ENCODE results near the gene PIR. TPM values are rescaled to one million over a fixed set of nuclear protein-coding genes. Genes with fewer than 3 reads are reported as not detected.

PIR gene
- total and polyA plus RNA-seq, 7 donors: 4.5 to 22.1 (median 11.6) TPM

DNA sequence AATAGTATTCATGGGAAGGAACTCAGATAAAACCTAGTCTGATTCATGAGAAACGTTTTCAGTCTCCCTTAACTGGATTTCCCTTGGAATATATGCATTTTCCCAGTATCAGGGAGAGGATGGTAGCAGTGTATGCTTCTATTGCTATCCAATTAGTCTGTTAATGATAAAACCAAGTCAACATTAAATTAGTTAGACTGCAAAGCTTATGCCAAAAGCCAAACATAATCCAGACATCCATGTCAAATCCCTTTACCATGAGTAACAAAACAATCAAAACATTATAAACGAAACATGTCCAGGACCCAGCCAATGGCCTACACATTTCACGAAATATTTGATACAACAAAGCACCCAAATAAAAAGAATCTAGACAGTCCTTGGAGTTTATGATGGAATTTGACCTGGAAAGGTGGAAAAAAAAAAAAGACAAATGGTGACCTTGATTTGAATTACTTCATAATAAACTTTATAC is 74.4 kb downstream of the PIR start:
- Histone ChIP-seq H3K36me3 (no peaks in the 10 kb centered on the region), H3K4me1 (no peaks in the 10 kb centered on the region), H3K27ac (no peak overlapping the region), H3K9me3 (no peaks in the 10 kb centered on the region), H3K27me3 (no peaks in the 10 kb centered on the region), H3K4me3 (no peak overlapping the region)
- TF ChIP-seq POLR2AphosphoS5 (IDR thresholded peaks at IDR 0.05) (no peak), POLR2A (IDR thresholded peaks at IDR 0.05) (no peak), EP300 (IDR thresholded peaks at IDR 0.05) (no peak)
- TF ChIP-seq, protein P1, sequence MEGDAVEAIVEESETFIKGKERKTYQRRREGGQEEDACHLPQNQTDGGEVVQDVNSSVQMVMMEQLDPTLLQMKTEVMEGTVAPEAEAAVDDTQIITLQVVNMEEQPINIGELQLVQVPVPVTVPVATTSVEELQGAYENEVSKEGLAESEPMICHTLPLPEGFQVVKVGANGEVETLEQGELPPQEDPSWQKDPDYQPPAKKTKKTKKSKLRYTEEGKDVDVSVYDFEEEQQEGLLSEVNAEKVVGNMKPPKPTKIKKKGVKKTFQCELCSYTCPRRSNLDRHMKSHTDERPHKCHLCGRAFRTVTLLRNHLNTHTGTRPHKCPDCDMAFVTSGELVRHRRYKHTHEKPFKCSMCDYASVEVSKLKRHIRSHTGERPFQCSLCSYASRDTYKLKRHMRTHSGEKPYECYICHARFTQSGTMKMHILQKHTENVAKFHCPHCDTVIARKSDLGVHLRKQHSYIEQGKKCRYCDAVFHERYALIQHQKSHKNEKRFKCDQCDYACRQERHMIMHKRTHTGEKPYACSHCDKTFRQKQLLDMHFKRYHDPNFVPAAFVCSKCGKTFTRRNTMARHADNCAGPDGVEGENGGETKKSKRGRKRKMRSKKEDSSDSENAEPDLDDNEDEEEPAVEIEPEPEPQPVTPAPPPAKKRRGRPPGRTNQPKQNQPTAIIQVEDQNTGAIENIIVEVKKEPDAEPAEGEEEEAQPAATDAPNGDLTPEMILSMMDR (IDR thresholded peaks at IDR 0.05): no peak
- intact Hi-C loops (cut with DNase I): no loop called here
- DNase-seq: no peak
- WGBS, 2 donors: 79 to 84% methylated on average over 3 of the region's 3 CpGs

DNA sequence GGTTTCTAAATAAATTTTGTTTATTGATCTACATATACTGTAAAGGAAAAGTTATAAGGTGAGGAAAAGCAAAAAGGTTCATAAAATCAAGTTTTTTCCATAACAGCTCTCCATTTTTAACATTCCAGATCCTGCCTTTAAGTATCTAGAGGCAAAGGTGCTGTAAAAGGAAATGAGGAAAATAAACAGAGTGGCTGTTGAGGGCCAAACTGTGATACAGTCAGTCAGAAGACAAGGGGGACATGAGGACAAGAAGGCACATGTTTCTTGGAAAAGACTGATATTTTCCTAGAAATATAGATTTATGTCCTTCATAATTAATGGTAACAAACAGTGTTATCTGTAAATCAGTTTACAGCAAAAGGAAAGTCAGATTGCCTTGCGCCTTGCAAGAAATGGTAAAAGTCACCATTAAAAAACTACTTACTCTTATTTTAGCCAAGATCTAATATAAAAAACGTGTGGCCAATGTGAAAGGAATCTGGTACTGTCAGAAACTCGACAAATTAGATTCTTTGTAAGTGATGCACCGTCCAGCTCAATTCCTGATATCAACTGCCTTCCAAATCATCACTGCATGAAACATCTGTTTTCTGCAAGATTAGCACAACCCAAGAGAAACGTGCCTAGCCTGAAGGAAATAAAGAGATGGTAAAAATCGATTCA is 75.0 kb downstream of the PIR start:
- Histone ChIP-seq H3K36me3 (no peaks in the 10 kb centered on the region), H3K4me3 (no peak overlapping the region), H3K4me1 (no peaks in the 10 kb centered on the region), H3K27ac (no peak overlapping the region), H3K27me3 (no peaks in the 10 kb centered on the region), H3K9me3 (no peaks in the 10 kb centered on the region)
- no peak for DNase-seq
- WGBS, 2 donors: 79 to 92% methylated on average over 6 of the region's 6 CpGs
- intact Hi-C loops (cut with DNase I): no loop called here
- TF ChIP-seq, protein P1 (IDR thresholded peaks at IDR 0.05): no peak
- TF ChIP-seq POLR2AphosphoS5 (IDR thresholded peaks at IDR 0.05): no peak
- TF ChIP-seq POLR2A (IDR thresholded peaks at IDR 0.05): no peak
- TF ChIP-seq EP300 (IDR thresholded peaks at IDR 0.05): no peak

DNA sequence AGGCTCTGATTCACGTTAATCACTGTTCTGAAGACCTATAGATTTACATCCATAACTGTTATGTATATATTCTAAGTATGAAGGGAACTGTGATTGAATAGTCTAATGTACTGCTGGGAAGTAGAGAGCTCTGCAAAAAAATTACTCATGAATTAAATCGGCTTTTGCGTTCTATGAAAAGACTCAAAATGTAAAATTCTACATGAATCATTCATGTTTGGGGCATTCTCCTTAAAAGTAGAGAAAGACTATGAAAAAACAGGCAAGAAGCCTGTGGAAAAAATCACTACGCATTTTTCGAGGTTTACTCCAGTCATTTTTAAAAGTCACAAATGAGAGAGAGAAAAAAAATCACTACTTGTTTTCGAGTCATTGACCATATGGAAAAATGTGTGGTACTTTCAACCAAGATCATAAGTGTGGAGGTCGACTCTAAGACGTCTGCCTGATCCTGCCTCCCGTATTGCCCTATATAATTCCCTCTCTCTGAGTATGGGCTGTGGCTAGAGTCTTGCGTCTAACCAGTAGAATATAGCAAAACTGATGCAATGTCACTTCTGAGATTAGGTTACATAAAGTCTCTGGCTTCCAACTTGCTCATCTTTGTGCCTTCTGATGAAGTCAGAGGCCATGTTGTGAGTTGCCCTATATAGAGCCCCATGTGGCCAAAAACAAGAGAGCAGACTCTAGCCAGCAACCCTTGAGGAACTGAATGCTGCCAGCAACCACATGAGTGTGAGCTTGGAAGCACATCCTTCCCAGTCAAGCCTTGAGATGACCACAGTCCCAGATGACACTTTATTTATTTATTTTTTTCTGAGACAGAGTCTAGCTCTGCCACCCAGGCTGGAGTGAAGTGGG is 76.8 kb downstream of the PIR start:
- Histone ChIP-seq H3K9me3 (no peaks in the 10 kb centered on the region), H3K36me3 (no peaks in the 10 kb centered on the region), H3K4me1 (no peaks in the 10 kb centered on the region), H3K27ac (no peak overlapping the region), H3K27me3 (no peaks in the 10 kb centered on the region), H3K4me3 (no peak overlapping the region)
- WGBS, 2 donors: 85% methylated on average over 10 of the region's 10 CpGs
- DNase-seq: no peak
- intact Hi-C loops (cut with DNase I): no loop called here
- TF ChIP-seq EP300 (IDR thresholded peaks at IDR 0.05) (no peak), POLR2AphosphoS5 (IDR thresholded peaks at IDR 0.05) (no peak)
- TF ChIP-seq, protein P1 (IDR thresholded peaks at IDR 0.05): no peak

DNA sequence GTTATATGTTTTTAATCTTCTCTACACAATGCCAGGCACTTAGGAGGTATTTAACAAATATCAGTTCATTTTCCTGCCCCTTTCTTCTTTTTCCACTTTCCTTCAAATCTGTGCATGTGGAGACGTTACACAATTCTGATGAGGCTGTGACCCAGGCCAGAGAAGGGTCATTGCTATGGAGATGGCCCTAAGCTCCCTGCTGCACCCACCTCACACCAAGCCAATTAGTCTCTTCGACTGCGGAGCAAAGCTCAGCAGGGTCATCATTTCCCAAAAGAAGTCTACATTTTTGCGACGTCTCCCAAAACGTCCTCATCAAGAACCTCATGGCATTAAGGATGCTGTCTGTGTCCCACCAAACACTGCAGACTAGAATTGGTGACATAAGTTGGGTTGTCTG is 80.0 kb downstream of the PIR start:
- no peak for DNase-seq
- no peaks in the 10 kb centered on the region for H3K9me3 ChIP-seq
- TF ChIP-seq, protein P1 (IDR thresholded peaks at IDR 0.05): no peak
- TF ChIP-seq POLR2AphosphoS5 (IDR thresholded peaks at IDR 0.05) (no peak), POLR2A (IDR thresholded peaks at IDR 0.05) (no peak), EP300 (IDR thresholded peaks at IDR 0.05) (no peak)
- H3K27ac ChIP-seq: no peak overlapping the region
- H3K4me1 ChIP-seq: no peaks in the 10 kb centered on the region
- intact Hi-C loops (cut with DNase I): no loop called here
- H3K36me3 ChIP-seq: no peaks in the 10 kb centered on the region
- WGBS, 2 donors: 85 to 89% methylated on average over 6 of the region's 6 CpGs
- H3K27me3 ChIP-seq: no peaks in the 10 kb centered on the region
- H3K4me3 ChIP-seq: no peak overlapping the region
